NCI-H774 (cell line): ENCODE measurements around the gene LRRC28.

Experiments
- DNase-seq: peaks from one replicate; lab custom pipeline; 2025; lab: John Stamatoyannopoulos, UW

The LRRC28 gene

GRCh38 chr15:99435113-99435695, 183.9 kb downstream of the LRRC28 start:
- DNase-seq, result peak; percentile 26

- DNase-seq, result no peak
Measured at GRCh38 chr15:99435877-99436541, 184.7 kb downstream of the LRRC28 start.

GRCh38 chr15:99436542-99437314, 185.4 kb downstream of the LRRC28 start:
- no peak for DNase-seq

GRCh38 chr15:99437315-99438223, 186.3 kb downstream of the LRRC28 start:
- DNase-seq, result no peak

GRCh38 chr15:99438224-99438585, 186.9 kb downstream of the LRRC28 start:
- no peak for DNase-seq

GRCh38 chr15:99438691-99439523, 187.6 kb downstream of the LRRC28 start:
- DNase-seq, result no peak

- no peak for DNase-seq
Measured at GRCh38 chr15:99439524-99439835, 188.2 kb downstream of the LRRC28 start.

- DNase-seq, result no peak
Measured at GRCh38 chr15:99440029-99440428, 188.7 kb downstream of the LRRC28 start.
